ENCODE results near the gene ADAMTS4.
A peak's percentile ranks its signal among the peaks of the same experiment; 100 is the strongest.

The ADAMTS4 gene

DNA sequence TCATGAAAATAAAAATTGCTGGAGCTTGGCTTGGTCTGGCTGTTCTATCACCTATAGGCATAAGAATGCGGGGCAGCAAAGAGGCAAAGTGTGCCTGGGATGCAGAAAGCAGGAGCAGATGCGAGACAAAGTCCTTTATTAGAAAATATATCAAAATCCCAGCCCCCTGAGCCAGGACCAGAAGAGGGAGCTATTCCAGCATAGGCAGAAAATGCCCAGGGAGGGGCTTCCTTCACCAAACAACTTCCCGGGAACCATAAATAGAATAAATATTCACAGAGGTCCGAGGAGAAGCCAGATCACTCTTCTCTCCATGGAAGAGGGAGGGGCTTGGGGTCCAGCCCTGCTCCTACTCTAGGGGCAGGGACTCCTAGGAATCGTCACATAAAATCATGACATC, 27.7 kb downstream of the ADAMTS4 start:
- no peak for DNase-seq

DNA sequence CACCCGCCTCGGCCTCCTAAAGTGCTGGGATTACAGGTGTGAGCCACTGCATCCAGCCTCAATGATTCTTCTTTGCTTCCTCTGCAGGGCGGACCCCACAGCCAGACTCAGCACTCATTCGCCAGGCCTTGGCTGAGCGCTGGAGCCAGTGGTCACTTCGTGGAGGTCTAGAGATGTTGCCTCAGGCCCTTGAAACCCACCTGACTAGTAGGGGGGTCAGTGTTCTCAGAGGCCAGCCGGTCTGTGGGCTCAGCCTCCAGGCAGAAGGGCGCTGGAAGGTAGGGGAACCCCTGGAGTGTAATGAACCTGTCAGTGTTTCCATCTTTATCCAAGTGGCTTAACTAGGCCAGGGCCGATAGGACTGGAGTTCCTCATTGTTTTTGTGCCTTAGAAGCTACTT, 29.9 kb downstream of the ADAMTS4 start:
- DNase-seq, result no peak

- no peak for DNase-seq
Measured at GRCh38 chr1:161166669-161167548, 31.9 kb downstream of the ADAMTS4 start.

GRCh38 chr1:161165742-161166668, 32.8 kb downstream of the ADAMTS4 start, which contains the start of gene PPOX:
Gene PPOX (plus strand): TSS chr1:161166426. CDS start chr1:161166848, 422 bp downstream.
- DNase-seq, result peak; percentile 91

- DNase-seq, result no peak
Measured at GRCh38 chr1:161164901-161165610, 33.8 kb downstream of the ADAMTS4 start.

GRCh38 chr1:161163793-161164192, 35.1 kb downstream of the ADAMTS4 start:
- no peak for DNase-seq

- DNase-seq, result no peak
Measured at GRCh38 chr1:161162806-161163205, 36.0 kb downstream of the ADAMTS4 start.

DNA sequence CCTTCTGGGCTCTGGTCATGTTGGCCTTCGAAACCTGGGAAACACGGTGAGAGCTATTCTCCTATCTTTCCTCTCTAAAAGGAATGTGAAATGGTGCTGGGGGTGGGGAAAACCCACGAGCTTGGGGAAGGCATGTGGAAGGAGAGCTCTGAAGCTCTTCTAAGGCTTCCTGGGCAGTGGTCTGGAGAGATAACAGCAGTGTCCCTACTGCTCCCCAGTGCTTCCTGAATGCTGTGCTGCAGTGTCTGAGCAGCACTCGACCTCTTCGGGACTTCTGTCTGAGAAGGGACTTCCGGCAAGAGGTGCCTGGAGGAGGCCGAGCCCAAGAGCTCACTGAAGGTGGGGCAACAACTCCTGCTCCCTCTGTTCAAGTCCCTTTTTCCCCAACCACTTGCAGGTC, 36.8 kb downstream of the ADAMTS4 start:
- DNase-seq, result no peak

DNA sequence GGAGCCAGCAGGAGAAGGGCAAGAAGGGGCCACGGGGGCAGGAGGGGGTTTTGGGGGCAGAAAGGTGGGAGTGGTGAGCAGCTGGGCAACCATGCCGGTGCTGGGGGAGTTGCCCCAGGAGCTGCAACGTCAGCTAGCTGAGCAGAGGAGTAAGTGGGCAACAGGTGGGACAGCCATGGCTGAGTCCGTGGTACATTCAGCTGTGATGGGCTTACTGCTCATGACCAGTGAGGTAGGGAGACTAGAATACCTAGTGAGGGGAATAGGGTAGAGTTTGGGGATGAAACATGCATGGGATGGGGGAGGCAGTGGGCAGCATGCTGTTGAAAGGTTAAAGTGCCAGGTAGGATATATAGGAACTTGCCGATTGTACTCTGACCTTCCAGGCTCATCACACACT, 37.2 kb downstream of the ADAMTS4 start:
- DNase-seq, result no peak

GRCh38 chr1:161160671-161161145, 38.1 kb downstream of the ADAMTS4 start:
- DNase-seq, result no peak

- DNase-seq, result no peak
Measured at GRCh38 chr1:161159913-161160243, 39.0 kb downstream of the ADAMTS4 start.

GRCh38 chr1:161159087-161159912, 39.6 kb downstream of the ADAMTS4 start, which contains the start of gene USP21:
Gene USP21 (plus strand): TSS chr1:161159500. CDS start chr1:161160641, 1,141 bp downstream.
- DNase-seq, result peak; percentile 93 to 94

DNA sequence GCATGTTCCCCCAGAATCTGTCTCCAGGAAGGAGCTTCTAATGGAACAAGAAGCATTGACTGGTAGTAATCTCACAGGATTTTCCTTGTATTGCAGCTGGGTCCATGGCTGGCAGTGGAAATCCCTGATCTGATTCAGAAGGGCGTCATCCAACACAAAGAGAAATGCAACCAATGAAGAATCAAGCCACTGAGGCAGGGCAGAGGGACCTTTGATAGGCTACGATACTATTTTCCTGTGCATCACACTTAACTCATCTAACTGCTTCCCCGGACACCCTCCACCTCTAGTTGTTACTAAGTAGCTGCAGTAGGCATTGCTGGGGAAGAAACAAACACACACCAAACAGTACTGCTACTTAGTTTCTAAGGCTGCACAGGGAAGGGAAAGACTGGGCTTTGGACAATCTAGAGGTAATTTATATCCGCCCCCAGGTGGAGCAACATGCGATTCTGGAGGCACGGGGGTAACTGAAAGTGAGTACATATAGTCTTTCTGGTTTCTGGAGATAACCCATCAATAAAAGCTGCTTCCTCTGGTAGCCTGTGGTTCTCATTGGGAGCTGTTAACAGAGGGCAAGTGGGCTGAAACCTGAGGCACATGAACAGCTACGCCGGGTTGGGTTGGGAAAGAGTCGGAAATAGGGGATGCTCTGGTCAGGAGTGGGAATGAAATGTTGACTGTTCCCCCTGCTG, 40.4 kb downstream of the ADAMTS4 start:
- no peak for DNase-seq

GRCh38 chr1:161157867-161158266, 41.0 kb downstream of the ADAMTS4 start:
- no peak for DNase-seq

DNA sequence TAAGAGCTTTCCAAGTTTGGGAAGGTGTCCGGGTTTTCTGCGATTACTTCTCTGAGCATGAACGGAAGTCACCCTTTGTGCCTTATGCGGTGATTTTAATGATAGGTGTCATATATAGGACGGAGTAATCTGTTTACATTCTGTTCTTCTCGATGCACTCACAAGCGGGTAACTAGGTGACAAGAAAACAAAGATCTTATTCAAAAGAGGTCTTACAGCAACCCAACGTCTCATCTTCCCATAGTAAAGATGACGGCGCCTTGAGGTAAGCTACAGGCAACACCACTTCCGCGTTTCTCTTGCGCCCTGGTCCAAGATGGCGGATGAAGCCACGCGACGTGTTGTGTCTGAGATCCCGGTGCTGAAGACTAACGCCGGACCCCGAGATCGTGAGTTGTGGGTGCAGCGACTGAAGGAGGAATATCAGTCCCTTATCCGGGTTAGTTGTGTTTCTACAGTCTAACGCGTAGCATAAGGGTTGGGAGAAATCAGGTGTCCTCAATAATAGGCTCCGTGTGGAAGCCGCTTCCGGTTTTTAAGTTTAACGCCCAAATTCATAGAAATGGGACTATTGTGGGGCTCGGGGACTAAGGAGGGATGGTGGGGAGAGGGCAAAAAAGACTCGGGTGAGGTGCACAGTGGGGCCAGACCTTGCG, 45.0 kb downstream of the ADAMTS4 start, which contains the start of gene UFC1:
Gene UFC1 (plus strand): TSS at position 297 of the 656 bp plus-strand sequence. CDS start 20 bp downstream, at position 317.
- DNase-seq, result peak; percentile 77 to 81

DNA sequence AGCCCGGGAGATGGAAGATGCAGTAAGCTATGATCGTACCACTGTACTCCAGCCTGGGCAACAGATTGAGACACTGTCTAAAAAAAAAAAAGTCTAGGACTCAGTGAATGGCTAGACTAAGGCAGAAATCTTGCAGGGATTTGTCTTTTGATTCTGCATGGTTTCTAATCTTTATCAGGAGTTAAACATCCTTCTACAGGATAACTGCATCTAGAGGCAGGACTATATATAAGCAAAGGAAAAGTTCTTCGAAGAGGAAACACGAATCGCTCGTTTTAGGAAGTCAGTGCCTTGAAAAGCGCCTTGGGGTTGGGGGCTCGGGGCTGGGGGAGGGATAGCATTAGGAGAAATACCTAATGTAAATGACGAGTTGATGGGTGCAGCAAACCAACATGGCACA, 45.7 kb downstream of the ADAMTS4 start:
- no peak for DNase-seq

DNA sequence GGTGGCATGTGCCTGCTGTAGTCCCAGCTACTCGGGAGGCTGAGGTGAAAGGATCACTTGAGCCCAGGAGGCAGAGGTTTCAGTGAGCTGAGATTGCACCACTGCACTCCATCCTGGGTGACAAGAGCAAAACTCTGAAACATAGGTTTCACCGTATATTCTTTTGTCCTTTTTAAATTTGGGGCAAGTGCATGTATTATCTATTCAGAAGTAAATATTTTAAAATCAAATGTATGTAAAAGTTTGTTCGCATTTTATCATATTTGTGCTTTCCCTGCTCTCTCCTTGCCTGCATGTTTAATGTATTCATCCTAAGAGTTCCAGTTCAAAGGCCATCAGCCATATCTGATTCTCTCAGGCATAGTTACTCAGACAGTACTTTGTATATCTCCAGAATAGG, 53.0 kb downstream of the ADAMTS4 start:
- DNase-seq, result no peak

GRCh38 chr1:161140755-161141400, 58.0 kb downstream of the ADAMTS4 start:
- no peak for DNase-seq

DNA sequence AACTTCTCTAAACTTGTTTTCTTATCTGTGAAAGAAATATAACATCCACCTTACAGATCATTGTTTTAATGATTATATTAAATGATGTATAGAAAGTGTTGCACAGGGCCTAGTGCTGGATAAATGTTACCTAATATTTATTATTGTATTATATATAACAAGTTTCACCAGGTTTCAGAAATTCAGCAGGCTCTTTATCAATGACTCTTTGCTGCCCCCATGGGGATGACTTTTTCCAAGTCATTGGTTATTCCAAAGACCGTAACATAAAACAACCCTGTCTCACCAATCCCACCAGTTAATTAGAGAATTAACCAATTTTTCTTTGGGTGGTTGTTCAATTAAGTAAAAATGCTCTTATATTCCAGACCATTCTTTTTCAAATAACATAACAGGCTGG, 59.1 kb downstream of the ADAMTS4 start:
- peak in 1 of 2 donors; percentile 60 for DNase-seq

GRCh38 chr1:161138431-161138830, 60.4 kb downstream of the ADAMTS4 start:
- no peak for DNase-seq
